CD14-positive monocyte (primary cell): ENCODE results near the gene CCDC154. TPM values are rescaled to one million over a fixed set of nuclear protein-coding genes. Genes with fewer than 3 reads are reported as not detected.
A peak's percentile ranks its signal among the peaks of the same experiment; 100 is the strongest.

Source experiments
- DNase-seq, 3 donors: peaks; one replicate each; pipeline ENCODE4 v3.0.0-alpha.2; 2011 to 2022
- H2AFZ ChIP-seq: 2 replicates; pipeline ENCODE4 v1.6.0; 2012; ENCODE audit warnings: mild to moderate bottlenecking, low read depth, low read length, inconsistent platforms; ENCODE audit not compliant: insufficient read depth, poor library complexity, severe bottlenecking
- H3K27ac ChIP-seq, 2 donors: 1 replicate in 1 of 2; 2 replicates in 1 of 2; pipeline ENCODE4 v1.5.1; 2012 to 2013; ENCODE audit warnings: low read length in 2 of 2, control low read depth in 1 of 2, inconsistent platforms in 1 of 2, low read depth in 1 of 2, mild to moderate bottlenecking in 1 of 2
- H3K27me3 ChIP-seq, 2 donors: one replicate each; pipeline versions ENCODE4 v1.6.0 to v1.6.1; 2011 to 2013; ENCODE audit warnings: low read length in 2 of 2; ENCODE audit not compliant: control insufficient read depth in 2 of 2, insufficient read depth in 2 of 2
- H3K36me3 ChIP-seq, 2 donors: replicated peaks in 1 of 2; 1 replicate in 1 of 2; 2 replicates in 1 of 2; pipeline versions ENCODE4 v1.5.1 to v1.6.1; 2012 to 2013; ENCODE audit warnings: low read length in 2 of 2, control low read depth in 1 of 2, inconsistent platforms in 1 of 2, mild to moderate bottlenecking in 1 of 2; ENCODE audit not compliant: insufficient read depth in 2 of 2, control insufficient read depth in 1 of 2
- H3K4me1 ChIP-seq, 2 donors: 1 replicate in 1 of 2; 2 replicates in 1 of 2; pipeline versions ENCODE4 v1.5.1 to v1.6.1; 2012 to 2013; ENCODE audit warnings: low read length in 2 of 2, control low read depth in 1 of 2, inconsistent platforms in 1 of 2, mild to moderate bottlenecking in 1 of 2, moderate library complexity in 1 of 2; ENCODE audit not compliant: insufficient read depth in 2 of 2, control insufficient read depth in 1 of 2
- H3K4me2 ChIP-seq: replicated peaks from 2 replicates; pipeline ENCODE3; 2012; ENCODE audit warnings: low read length, moderate library complexity, mild to moderate bottlenecking; ENCODE audit not compliant: poor library complexity, severe bottlenecking; ENCODE audit errors: extremely low read depth
- H3K4me3 ChIP-seq, 3 experiments: fragments of 200-600 bp in 1 of 3; sonication (generic) in 1 of 3; replicated peaks in 1 of 3; 1 replicate in 2 of 3; 2 replicates in 1 of 3; pipeline ENCODE4 v1.5.1; 2011 to 2013; ENCODE audit warnings: low read length in 3 of 3, mild to moderate bottlenecking in 3 of 3, control low read depth in 2 of 3, low read depth in 2 of 3, inconsistent platforms in 1 of 3, moderate library complexity in 1 of 3
- H3K79me2 ChIP-seq: 2 replicates; pipeline ENCODE4 v1.6.0; 2012; ENCODE audit warnings: mild to moderate bottlenecking, control low read depth, inconsistent platforms, low read length, moderate library complexity; ENCODE audit not compliant: insufficient read depth
- H3K9ac ChIP-seq: 2 replicates; pipeline ENCODE4 v1.6.0; 2017; ENCODE audit warnings: low read length, mild to moderate bottlenecking; ENCODE audit not compliant: insufficient read depth, poor library complexity, severe bottlenecking
- H3K9me3 ChIP-seq, 2 donors: replicated peaks in 1 of 2; 1 replicate in 1 of 2; 2 replicates in 1 of 2; pipeline versions ENCODE4 v1.5.1 to v1.6.1; 2012 to 2013; ENCODE audit warnings: low read length in 2 of 2, control low read depth in 1 of 2; ENCODE audit not compliant: control insufficient read depth in 1 of 2, insufficient read depth in 1 of 2
- H4K20me1 ChIP-seq: 2 replicates; pipeline ENCODE4 v1.6.0; 2012; ENCODE audit warnings: mild to moderate bottlenecking, low read length, control low read depth, moderate library complexity; ENCODE audit not compliant: insufficient read depth
- H3K27ac Mint-ChIP-seq, 7 donors: one replicate each; pipeline ENCODE4 v1.8.0; 2020; ENCODE audit warnings: mild to moderate bottlenecking in 7 of 7, mixed read lengths in 7 of 7, moderate library complexity in 6 of 7, inconsistent platforms in 2 of 7
- H3K27me3 Mint-ChIP-seq, 3 donors: one replicate each; pipeline ENCODE4 v1.8.0; 2021 to 2022; ENCODE audit warnings: low read depth in 3 of 3, mild to moderate bottlenecking in 3 of 3, mixed read lengths in 3 of 3, moderate library complexity in 3 of 3, inconsistent platforms in 1 of 3
- H3K36me3 Mint-ChIP-seq, 2 donors: one replicate each; pipeline ENCODE4 v1.8.0; 2020; ENCODE audit warnings: mixed read lengths in 2 of 2, inconsistent platforms in 1 of 2, mild to moderate bottlenecking in 1 of 2
- H3K4me1 Mint-ChIP-seq: one replicate; pipeline ENCODE4 v1.8.0; 2020; ENCODE audit warnings: mild to moderate bottlenecking, mixed read lengths
- H3K4me3 Mint-ChIP-seq, 2 donors: one replicate each; pipeline ENCODE4 v1.8.0; 2020; ENCODE audit warnings: mild to moderate bottlenecking in 2 of 2, mixed read lengths in 2 of 2, moderate library complexity in 1 of 2
- H3K9me3 Mint-ChIP-seq, 7 donors: one replicate each; pipeline ENCODE4 v1.8.0; 2020 to 2022; ENCODE audit warnings: mixed read lengths in 7 of 7, mild to moderate bottlenecking in 6 of 7, moderate library complexity in 6 of 7, inconsistent platforms in 2 of 7
- CTCF ChIP-seq: fragments of 200-600 bp; IDR thresholded peaks from one replicate; pipeline ENCODE4 v1.8.0; 2022; ENCODE audit warnings: antibody characterized with exemption, mild to moderate bottlenecking
- WGBS: methylation state at CpG from one replicate; pipeline ENCODE4 v1.1.5; 2013; ENCODE audit warnings: missing lambda C conversion rate; ENCODE audit not compliant: insufficient coverage; 5-methylcytosine and 5-hydroxymethylcytosine counted together
- intact Hi-C, 2 donors: fragments of 100-400 bp; cut with micrococcal nuclease; formaldehyde crosslinking; loops; one replicate each; pipeline versions ENCODE4 v1.15.0 to v1.15.1; 2023
- polyA plus RNA-seq, 3 donors: library from polyadenylated mRNA; depleted of rRNA in 1 of 3; unstranded in 2 of 3; stranded (reverse) in 1 of 3; fragments of 300-500 nt in 2 of 3; fragments of >200 nt in 1 of 3; fragmentation: Illumina TruSeq in 2 of 3; gene quantifications; 1 replicate in 2 of 3; 2 replicates in 1 of 3; pipeline ENCODE4 v1.2.3, GENCODE V29; 2012 to 2021

The CCDC154 gene
- polyA plus RNA-seq, 3 donors: 5.9 TPM; not detected in 2

GRCh38 chr16:1430214-1430758 lies 14.1 kb downstream of the CCDC154 start:
- Histone ChIP-seq H3K4me2 (no peak overlapping the region), H3K79me2 (no peaks in the 10 kb centered on the region), H3K9me3 (no peaks in the 10 kb centered on the region), H3K27ac (no peak overlapping the region), H3K27me3 (peaks cover 0 to 30% of the 10 kb centered on the region in 2 donors), H3K9ac (no peak overlapping the region), H2AFZ (no peak overlapping the region), H3K36me3 (no peaks in the 10 kb centered on the region), H3K4me1 (peaks cover 5 to 21% of the 10 kb centered on the region in 2 donors), H3K4me3 (no peak overlapping the region), H4K20me1 (no peaks in the 10 kb centered on the region)
- H3K4me1 Mint-ChIP-seq: peaks cover 3% of the 10 kb centered on the region
- peaks cover 0 to under 1% of the 10 kb centered on the region in 2 donors for H3K36me3 Mint-ChIP-seq
- H3K9me3 Mint-ChIP-seq: peaks cover 0 to 2% (median 0%) of the 10 kb centered on the region in 7 donors
- intact Hi-C loops: no loop called here
- TF ChIP-seq CTCF: no peak
- H3K27me3 Mint-ChIP-seq: peaks cover 7 to 39% (median 7%) of the 10 kb centered on the region in 3 donors
- no peak overlapping the region for H3K27ac Mint-ChIP-seq
- 72% methylated on average over 8 of the region's 14 CpGs for WGBS
- H3K4me3 Mint-ChIP-seq: no peak overlapping the region
- no peak for DNase-seq

- Mint-ChIP-seq H3K4me1 (peaks cover 3% of the 10 kb centered on the region), H3K4me3 (no peak overlapping the region), H3K27ac (peak overlapping the region in 2 of 7 donors; percentile 30 to 54), H3K27me3 (peaks cover 7 to 39% (median 7%) of the 10 kb centered on the region in 3 donors), H3K36me3 (no peaks in the 10 kb centered on the region), H3K9me3 (peaks cover 0 to 2% (median 0%) of the 10 kb centered on the region in 7 donors)
- no peak overlapping the region for H3K4me2 ChIP-seq
- peaks cover 0 to 30% of the 10 kb centered on the region in 2 donors for H3K27me3 ChIP-seq
- H3K9me3 ChIP-seq: no peaks in the 10 kb centered on the region
- intact Hi-C loops: loop anchor here (10.0 kb wide), 2 partner anchors 275 to 355 kb away; partner anchors contain the start of genes MAPK8IP3 (in 1 of the 2), NUBP2 (in 1 of the 2) and SPSB3 (in 1 of the 2)
- H2AFZ ChIP-seq: no peak overlapping the region
- no peaks in the 10 kb centered on the region for H3K36me3 ChIP-seq
- no peak for TF ChIP-seq CTCF
- H3K4me3 ChIP-seq: no peak overlapping the region
- 96% methylated on average over 13 of the region's 13 CpGs for WGBS
- no peak for DNase-seq
- H4K20me1 ChIP-seq: no peaks in the 10 kb centered on the region
- H3K9ac ChIP-seq: no peak overlapping the region
- H3K79me2 ChIP-seq: no peaks in the 10 kb centered on the region
- H3K27ac ChIP-seq: no peak overlapping the region
- H3K4me1 ChIP-seq: peaks cover 5 to 21% of the 10 kb centered on the region in 2 donors
Observed at GRCh38 chr16:1429631-1430030, 14.7 kb downstream of the CCDC154 start.
